GM18498 (cell line): Measurements from ENCODE around the gene TRIM31.
A peak's percentile ranks its signal among the peaks of the same experiment; 100 is the strongest.
"Not testable (repeated sequence)": the region's sequence is repeated elsewhere in the genome, so short reads cannot be mapped to it uniquely, and the experiment has no call there.

Source experiments
- ATAC-seq: cut with Tn5 transposase; IDR thresholded peaks from one replicate; pipeline ENCODE4 v1.9.1; 2021; ENCODE audit warnings: mild to moderate bottlenecking, moderate library complexity; ENCODE audit not compliant: unreplicated experiment

TRIM31 gene

DNA sequence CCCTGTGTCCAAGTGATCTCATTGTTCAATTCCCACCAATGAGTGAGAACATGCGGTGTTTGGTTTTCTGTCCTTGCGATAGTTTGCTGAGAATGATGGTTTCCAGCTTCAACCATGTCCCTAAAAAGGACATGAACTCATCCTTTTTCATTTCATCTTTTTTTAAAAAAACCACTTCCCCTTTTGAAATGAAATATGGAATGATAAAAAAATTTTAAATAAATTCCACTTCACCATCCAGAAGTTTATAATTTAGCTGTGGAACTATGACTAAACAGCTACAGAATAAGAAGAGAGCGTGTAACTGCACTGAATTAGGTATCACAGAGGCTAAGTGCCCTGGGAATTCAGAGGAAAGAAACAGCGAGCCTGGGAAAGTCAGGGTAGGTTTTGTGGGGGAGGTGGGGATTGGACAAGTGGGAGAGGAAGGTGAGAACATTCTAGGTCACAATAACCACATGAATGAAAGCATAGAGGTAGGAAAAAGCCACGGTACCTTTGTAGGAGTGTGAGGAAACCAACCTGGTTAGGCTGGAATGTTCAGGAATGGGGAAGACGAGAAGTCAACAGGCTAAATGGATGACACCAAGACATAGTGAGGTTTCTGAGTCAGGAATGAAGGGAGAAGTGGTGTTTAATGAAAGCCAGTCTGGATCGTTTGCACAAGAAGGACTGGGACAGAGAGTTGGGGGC lies 37.1 kb upstream of the TRIM31 start:
- no peak for ATAC-seq

DNA sequence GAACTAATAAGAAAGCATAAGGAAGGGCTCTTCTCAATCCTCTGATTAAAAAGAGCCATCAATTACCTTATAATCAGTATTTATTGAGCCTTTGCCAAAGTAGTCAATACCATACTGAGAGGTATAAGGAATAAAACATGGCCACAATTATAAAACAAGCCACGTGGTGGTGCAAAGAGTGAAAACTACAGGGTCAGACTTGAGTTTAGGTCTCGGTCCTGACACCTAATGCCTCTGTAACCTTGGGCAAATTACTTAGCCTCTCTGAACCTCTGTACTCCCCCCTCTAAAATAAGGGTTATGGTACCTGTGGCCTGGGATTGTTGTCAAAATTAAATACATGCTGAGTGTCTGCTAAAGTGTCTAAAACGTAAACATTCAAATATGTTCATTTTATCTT lies 36.3 kb upstream of the TRIM31 start:
- no peak for ATAC-seq

DNA sequence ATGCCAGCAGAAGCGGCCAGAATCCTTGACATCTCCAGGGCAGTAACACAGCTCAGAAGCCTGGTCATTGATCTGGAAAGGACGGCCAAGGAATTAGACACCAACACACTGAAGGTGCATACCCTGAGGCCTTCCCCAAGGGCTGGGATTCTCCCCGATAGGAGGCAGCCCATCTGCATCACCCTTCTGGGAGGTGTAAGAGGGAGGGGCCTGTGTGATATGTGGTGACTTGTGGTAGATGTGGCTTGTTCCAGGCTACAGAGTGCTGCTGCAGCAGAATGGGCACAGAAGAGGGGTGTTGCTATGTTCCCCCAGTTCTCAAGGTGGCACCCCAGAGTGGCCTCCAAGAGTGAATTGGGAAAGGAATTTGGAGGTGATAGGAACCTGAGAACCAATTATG lies 34.2 kb upstream of the TRIM31 start:
- no peak for ATAC-seq

DNA sequence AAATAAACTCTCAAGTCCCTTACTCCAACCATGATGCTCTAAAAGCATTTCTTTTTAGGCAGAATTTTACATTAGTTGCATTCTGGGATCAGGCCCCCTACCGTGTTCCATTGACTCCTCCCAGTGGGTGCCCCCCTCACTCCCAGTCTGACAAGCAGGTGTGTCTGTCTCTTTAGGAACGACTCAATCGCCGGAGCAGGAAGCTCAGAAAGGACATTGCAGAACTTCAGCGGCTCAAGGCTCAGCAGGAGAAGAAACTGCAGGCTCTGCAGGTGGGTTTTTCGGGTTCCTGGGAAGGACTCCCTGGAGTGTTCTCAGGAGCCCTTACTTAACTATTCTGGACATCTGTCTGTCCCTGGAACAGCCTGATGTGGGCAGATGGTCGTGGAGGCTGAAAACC lies 32.9 kb upstream of the TRIM31 start:
- ATAC-seq = no peak

DNA sequence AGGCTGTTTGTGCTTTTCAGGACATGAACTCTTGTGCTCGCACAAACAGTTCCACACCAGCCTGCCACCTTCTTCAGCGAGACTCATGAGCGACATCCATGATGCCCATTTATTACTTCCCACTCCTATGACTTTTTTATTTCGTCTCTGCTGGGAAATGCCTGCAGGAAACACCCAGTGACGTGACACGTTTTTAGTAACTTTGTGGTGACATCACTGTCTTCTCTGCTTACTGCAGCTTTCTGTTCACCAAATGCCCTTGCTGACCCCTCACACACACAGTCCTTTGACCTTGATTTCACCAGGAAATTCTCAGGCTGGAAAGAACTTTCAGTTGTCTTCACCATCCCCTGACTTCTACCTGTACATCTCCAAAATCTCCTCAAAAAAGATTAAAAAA lies 31.9 kb upstream of the TRIM31 start:
- no peak for ATAC-seq

DNA sequence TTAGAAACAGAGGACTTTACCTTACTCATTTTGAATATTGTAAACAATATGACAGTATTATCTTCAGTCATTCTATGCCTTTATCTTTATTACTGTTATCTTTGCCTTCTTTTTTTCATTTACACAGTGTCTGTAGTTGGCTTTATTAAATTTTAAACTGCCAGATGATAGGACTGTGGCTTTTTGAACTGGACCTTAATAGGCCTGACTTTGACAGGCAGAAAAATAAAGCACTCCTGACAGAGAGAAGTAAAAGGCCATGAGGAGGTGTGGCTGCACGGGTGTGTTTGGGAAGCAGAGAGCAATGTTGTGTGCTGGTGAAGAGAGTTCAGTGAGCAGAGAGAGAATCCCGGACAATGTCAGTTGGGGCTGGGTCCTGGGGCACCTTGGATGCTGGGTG lies 30.9 kb upstream of the TRIM31 start:
- no peak for ATAC-seq

DNA sequence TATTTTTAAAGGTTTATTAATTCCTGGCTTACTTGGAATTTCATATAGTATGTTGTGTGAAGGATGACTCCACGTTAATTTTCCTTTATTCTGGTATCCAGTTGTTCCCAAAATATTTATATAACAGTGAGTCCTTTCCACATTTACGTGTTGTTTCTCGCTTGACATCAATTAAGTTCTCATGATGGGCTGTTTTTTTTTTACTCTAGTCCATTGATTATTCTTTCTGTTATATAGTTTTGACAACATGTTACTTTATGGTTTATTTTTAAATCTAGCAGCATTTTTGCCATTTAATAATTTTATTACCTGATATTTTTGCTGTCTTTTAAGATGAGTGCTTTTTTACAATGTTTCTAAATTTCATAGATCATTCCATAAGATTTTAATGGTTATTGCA lies 29.8 kb upstream of the TRIM31 start:
- no peak for ATAC-seq

DNA sequence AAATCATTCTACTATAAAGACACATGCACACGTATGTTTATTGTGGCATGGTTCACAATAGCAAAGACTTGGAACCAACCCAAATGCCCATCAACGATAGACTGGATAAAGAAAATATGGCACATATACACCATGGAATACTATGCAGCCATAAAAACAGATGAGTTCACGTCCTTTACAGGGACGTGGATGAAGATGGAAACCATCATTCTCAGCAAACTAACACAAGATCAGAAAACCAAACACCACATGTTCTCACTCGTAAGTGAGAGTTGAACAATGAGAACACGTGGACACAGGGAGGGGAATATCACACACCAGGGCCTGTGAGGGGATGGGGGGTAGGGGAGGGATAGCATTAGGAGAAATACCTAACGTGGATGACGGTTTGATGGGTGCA lies 27.4 kb upstream of the TRIM31 start:
- ATAC-seq = not testable (repeated sequence)

DNA sequence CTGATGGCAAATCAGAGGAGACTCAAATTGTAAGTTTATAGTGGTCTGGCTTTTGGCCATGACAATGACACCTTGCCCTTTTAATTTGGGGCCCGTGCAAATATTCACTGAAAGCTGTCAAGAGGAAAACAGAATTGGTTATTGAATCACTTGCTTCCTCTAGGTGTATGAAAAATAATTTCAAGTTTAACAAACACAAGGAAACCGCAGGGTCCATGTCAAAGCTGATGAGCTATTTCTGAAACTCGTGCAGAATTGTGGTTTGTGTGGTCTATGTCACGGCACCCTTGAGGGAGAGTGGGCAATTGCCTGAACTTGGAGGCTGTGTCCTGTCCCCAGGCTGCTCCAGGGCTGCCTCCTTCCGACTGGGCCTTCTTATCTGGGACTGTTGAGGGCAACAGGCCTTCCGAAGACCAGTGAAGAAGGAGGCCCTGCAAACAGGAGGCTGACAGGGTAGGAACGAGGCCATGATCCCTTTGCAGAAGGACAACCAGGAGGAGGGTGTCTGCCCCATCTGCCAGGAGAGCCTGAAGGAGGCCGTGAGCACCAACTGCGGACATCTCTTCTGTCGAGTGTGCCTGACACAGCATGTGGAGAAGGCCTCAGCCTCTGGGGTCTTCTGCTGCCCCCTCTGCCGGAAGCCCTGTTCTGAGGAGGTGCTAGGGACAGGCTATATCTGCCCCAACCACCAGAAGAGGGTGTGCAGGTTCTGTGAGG lies 23.8 kb upstream of the TRIM31 start:
- ATAC-seq = no peak

DNA sequence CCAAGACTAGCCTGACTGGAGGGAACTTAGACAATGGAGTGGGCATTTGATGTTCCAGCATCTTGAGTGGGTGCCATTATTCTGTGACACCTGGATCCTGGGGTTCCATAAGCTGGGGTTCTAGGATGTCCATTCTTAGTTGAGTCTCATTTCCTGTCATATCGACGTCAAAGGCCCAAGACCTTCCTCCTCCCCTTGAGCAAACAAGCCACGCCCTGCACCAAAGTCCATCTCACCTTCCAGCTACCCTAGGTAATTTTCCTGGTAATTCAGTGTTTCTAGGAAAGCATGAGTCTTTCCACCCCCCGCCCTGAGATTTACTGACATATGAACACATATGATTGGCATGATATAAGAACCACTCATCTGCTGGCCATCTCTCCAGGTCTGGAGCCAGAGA lies 22.9 kb upstream of the TRIM31 start, which contains the start of gene TRIM40:
TSS of gene TRIM40 (plus strand) at position 384 of the 400 bp plus-strand sequence. CDS start 897 bp downstream, outside the sequence.
- ATAC-seq = no peak

DNA sequence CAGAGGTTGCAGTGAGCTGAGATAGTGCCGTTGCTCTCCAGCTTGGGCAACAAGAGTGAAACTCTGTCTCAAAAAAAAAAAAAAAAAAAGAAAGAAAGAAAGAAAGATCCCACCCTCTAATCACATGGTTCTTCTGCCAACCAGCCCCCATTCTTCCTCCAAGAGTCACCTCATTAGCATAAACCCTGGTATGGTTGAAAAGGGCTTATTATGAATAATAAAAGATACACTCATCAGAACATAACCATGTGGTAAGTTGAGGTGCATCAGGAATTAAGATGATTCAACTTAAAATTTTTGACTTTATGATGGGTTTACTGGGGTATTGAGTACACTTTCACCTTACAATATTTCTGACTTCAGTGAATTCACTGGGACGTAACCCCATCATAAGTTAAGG lies 22.3 kb upstream of the TRIM31 start:
- no peak for ATAC-seq

DNA sequence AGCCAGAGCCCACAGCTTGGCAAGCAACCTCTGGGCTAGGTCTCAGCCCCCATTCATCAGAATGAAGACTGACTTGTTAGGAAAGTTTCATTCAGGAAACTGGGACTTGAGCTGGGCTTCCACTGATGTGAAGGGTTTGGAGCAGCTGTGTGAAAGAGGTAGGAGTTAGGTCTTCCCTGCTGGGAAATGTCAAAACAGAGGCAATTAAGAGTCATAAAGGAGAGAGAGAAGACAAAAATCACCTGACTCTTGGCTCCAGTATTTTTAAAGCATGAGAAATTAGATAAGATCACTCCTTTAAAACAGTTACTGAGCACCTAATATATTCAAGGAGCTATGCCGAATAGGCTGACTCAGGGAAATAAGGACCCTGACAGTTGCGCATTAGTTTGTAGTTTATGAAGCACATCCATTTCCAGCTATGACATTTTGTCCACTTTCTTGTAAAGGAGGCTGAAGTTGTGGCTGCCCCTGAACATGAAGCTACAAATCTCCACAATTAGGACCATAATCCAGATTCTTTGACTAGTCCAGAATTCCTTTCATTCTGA lies 19.1 kb upstream of the TRIM31 start:
- no peak for ATAC-seq

DNA sequence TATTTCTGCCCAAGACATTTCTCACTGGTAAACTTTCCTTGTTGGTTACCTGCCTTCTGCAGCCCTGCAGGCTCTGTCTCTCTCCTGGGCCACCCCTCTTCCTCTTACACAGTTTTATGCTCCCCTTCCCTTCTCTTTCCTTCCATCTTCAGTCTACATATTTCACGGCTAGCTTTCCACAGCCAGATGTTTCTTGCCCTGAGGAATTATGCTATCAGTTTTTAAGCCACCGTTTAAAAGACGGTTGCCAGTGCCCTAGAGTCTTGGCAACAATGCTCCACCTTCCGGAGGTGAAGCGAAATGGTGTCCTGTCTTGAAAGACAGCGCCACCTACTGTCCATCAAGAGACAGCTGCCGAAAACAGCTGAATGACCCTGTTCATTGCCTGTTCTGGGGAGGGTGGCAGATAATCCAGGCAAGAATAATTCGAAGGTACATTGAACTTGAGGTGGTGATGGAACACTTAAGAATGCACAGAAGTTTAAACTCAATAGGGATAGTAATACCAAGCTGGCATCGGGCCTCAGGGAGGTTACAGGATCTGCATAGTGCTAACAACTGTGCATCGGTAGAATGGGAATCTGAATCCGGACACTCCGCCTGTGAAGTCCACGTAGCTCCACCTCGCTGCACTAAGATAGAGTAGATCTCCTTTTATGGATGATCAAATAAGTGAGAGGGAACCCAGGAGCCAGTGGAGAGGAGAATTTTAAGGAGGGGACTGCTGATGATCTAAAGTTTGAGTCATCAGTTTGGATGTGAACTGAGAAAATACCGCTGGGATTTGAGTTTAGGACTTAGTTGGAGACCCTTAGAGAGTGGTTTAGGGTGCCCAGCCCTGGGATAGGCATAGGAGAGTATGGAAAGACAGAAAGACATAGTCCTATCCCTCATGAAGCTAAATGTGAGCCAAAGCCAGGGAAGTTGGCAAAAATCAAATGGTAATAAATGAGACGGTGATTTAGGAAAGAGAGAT lies 18.3 kb upstream of the TRIM31 start:
- ATAC-seq = peak; percentile 64

DNA sequence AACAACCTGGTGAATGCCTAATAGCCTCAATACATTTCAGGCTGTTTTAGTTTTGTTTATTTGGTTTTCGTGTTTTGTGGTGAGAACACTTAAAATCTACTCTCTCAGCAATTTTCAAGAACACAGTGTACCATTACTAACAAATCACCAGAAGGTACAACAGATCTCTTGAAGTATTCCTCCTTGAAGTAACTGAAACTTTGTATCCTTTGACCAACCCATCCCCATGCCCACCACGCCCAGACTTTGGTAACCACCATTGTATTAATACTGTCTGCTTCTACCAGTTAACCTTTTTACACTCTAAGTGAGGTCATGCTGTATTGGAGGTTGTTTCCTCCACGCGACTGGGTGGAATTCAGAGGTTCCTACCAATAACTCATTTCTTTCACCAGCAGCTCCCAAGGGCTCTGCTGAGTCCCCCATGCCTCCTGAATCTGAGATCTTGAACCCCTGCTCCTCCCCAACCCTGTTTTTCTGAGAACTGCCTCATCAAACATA lies 17.3 kb upstream of the TRIM31 start:
- ATAC-seq = no peak

DNA sequence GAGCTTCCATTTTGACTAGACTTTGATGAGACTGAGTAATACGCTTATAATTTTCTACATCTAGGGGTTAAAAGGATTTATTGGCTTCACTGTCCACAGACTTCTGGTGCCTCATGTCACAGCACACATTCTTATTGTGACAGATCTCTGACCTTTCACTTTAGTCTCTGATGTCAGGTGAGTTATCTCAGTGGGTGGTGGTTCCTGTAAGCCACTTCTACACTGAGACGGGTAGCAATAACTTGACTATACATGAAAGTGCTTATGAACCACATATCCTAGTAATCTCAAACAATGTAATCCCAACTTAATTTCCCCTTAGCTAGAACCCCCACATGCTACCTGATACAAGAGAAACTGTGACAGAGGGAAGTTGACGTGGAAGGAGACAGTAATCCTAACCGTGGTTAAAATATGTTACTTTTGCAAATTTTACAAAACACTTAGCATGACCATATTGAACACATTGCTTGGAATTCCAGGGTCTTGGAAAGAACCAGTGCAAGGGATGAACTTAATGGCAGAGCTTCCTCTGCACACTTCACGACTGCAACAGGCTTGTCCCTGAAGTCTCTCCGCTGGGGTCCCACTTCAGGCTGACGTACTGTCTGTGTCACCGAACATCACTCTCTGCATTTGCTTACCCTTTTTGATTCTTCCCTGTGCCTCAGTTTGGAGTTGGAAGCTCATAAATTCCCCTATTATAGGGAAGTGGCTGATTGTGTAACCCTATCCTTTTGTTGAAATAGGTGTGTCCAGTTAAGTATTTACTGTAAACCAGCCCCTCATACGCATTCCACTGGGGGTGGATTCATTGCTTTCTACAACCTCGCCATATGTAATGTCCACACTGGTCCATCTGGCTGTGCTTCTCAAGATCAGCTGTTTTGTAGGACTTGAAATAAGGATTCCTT lies 16.6 kb upstream of the TRIM31 start:
- no peak for ATAC-seq

DNA sequence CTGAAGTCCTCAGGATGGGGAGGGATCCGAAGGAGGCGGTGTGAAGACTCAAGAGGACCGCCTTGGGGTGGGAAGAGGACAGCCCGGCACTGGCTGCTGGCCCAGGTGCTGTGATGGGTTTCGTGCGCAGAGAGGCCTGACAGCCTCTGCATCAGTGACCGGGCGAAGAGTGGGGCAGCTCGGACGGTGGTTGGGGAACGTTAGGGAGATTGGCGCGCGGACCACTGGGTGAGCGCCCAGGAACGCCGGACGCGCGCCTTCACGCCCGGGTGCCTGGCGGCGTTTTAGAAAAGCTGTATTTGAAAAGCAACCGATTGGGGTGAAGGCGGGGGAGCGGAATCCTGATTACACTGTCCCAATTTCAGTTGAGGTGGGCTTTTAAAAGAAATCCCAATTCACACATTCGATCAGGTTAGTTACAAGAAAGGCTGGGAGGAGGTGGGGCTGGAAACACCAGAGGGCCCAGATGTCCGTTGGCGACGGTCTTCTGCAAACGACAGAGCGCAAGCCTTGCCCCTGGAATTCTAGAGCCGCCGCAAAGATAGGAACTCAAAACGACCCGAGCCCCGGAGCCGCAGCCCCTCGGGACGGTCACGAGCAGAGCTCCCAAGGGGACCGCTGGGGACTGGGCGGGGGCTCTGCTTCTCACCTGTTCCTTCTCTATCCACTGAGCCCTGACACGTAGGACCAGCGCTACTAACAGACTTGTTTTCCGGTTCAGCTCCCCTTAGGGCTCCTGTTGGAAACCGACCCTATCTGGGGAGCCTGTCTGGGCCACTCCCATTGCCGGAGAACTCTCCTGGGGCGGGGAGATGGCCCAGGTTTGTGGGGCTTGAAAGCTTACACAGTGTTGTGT lies 14.6 kb upstream of the TRIM31 start:
- ATAC-seq = no peak

DNA sequence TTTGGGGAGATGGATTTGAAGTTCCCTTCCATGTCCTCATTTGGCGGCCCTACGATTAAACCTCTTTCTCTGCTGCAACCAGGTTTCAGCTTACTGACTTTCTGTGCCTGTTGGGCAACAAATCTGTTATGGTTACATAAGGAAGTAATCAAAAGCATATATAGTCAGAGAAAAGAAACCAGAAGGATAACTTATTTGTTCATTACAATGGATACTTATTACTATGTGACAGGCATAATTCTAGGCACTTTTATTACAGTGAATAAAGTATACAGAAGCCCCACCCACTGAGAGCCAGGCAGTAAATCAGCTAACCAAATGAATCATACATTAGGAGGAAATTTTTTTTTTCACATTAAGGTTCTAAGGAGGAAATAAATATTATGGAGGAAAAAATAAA lies 9.6 kb upstream of the TRIM31 start:
- ATAC-seq = no peak

DNA sequence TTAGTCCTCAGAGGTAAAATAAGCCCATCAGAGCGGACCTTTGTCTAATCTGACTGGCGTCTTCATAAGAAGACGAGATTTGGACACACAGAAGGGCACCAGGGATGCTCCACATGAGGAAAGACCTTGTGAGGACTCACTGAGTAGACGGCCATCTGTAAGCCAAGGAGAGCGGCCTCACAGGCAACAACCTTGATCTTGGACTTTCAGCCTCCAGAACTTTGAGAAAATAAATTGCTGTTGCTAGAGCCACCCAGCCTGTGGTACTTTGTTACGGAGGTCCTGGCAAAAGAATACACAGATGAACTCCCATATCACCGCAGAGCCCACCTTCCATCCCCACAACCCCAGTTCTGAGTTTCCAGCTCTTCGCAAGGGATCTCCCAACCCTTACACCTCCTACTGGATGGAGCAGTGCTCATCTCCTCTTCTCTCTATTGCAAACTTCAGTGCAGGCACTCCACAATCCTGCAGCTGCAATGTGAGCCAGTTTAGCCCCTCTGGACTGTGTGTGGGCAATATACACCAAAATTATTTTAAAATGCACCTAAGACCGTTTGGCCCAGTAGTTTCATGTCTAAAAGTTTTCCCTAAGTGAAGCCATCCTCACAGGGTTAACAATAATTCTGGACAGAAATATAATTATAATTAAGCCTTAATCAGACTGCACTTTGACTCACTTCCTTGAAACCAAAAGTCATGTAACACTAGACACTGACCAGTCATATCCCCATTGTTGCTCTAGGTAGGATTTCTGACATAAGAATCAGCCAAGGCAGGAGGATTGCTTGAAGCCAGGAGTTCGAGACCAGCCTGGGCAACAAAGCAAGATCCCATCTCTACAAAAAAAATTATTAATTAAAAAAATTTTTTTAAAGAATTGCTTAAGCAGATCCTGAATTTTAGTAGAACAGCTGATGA lies 8.8 kb upstream of the TRIM31 start:
- ATAC-seq = no peak
